HepG2 (cell line): ENCODE data around the gene TELO2. TPM values are rescaled to one million over a fixed set of nuclear protein-coding genes. Genes with fewer than 3 reads are reported as not detected.

Experiments
- JARID2 ChIP-seq: sonication (generic); formaldehyde crosslinking; IDR thresholded peaks from 2 replicates; pipeline ENCODE4 v1.8.1; 2023; ENCODE audit warnings: missing genetic modification reagents, inconsistent platforms; ENCODE audit not compliant: insufficient replicate concordance
- MAZ ChIP-seq, 2 experiments: sonication (generic) in 1 of 2; formaldehyde crosslinking in 1 of 2; IDR thresholded peaks; 2 replicates each; pipeline versions ENCODE4 v1.5.0 to v1.6.1; 2012 to 2020; ENCODE audit warnings: low read depth in 2 of 2, mild to moderate bottlenecking in 2 of 2, borderline replicate concordance in 1 of 2, improper control_type of control experiment in 1 of 2, low read length in 1 of 2, missing genetic modification reagents in 1 of 2, moderate library complexity in 1 of 2
- NRL ChIP-seq: sonication (generic); formaldehyde crosslinking; IDR thresholded peaks from 2 replicates; pipeline ENCODE4 v1.5.0; 2020; ENCODE audit warnings: missing genetic modification reagents, mild to moderate bottlenecking, moderate library complexity, borderline replicate concordance
- RBFOX2 ChIP-seq: fragments of 200-400 bp; formaldehyde crosslinking; IDR thresholded peaks from 2 replicates; pipeline ENCODE4 v1.6.1; 2017; ENCODE audit warnings: low read depth, mild to moderate bottlenecking, low read length
- RFX3 ChIP-seq: IDR thresholded peaks from 2 replicates; pipeline ENCODE4 v1.6.1; 2016; ENCODE audit warnings: missing biosample characterization, missing genetic modification reagents
- RFX5 ChIP-seq: IDR thresholded peaks from 2 replicates; pipeline ENCODE4 v1.6.1; 2011; ENCODE audit warnings: low read depth, low read length, improper control_type of control experiment
- ZNF136 ChIP-seq: sonication (generic); formaldehyde crosslinking; IDR thresholded peaks from 2 replicates; pipeline ENCODE4 v1.8.1; 2022; ENCODE audit warnings: low read depth, mild to moderate bottlenecking, moderate library complexity, missing genetic modification reagents
- ZNF224 ChIP-seq: sonication (generic); formaldehyde crosslinking; IDR thresholded peaks from 2 replicates; pipeline ENCODE4 v1.5.0; 2020; ENCODE audit warnings: mild to moderate bottlenecking, missing genetic modification reagents
- ZNF382 ChIP-seq: sonication (generic); formaldehyde crosslinking; IDR thresholded peaks from 2 replicates; pipeline ENCODE4 v1.5.0; 2020; ENCODE audit warnings: missing genetic modification reagents, mild to moderate bottlenecking, borderline replicate concordance
- ZNF816 ChIP-seq: sonication (generic); formaldehyde crosslinking; IDR thresholded peaks from 2 replicates; pipeline ENCODE4 v1.8.0; 2022; ENCODE audit warnings: missing genetic modification reagents, mild to moderate bottlenecking, borderline replicate concordance
- ZSCAN29 ChIP-seq: sonication (generic); formaldehyde crosslinking; conservative IDR thresholded peaks from 2 replicates; pipeline ENCODE4 v1.4.0; 2020; ENCODE audit warnings: mild to moderate bottlenecking, missing genetic modification reagents
- polyA plus RNA-seq, 8 experiments: library from polyadenylated mRNA; depleted of rRNA in 3 of 8; stranded (reverse) in 7 of 8; unstranded in 1 of 8; fragments of >200 nt; fragmentation: Illumina TruSeq in 4 of 8; extraction: Trizol in 4 of 8; gene quantifications; 2 replicates each; pipeline versions ENCODE4 v1.2.1 to v1.2.3, GENCODE V29; 2011 to 2016; ENCODE audit warnings: low read depth in 4 of 8, missing spikeins in 1 of 8, mixed read lengths in 1 of 8; ENCODE audit not compliant: insufficient read depth in 1 of 8
- total RNA-seq, 5 experiments: library from RNA; depleted of rRNA; stranded (reverse); fragments of >200 nt; fragmentation: Illumina TruSeq; extraction: Trizol; gene quantifications; 2 replicates each; pipeline ENCODE4 v1.2.3, GENCODE V29; 2016; ENCODE audit warnings: low read depth in 1 of 5
- TF ChIP-seq, protein P1 (sequence below), 2 experiments: fragments of 450-650 bp in 1 of 2; sonication (generic) in 1 of 2; formaldehyde crosslinking in 1 of 2; IDR thresholded peaks; 2 replicates each; pipeline versions ENCODE4 v1.6.1 to v1.8.0; 2016 to 2022; ENCODE audit warnings: antibody characterized with exemption in 1 of 2, mild to moderate bottlenecking in 1 of 2, missing genetic modification reagents in 1 of 2
- TF ChIP-seq, protein P2 (sequence below): sonication (generic); formaldehyde crosslinking; IDR thresholded peaks from 2 replicates; pipeline ENCODE4 v1.5.0; 2020; ENCODE audit warnings: missing genetic modification reagents, mild to moderate bottlenecking, borderline replicate concordance

Gene TELO2
- total and polyA plus RNA-seq, 2 of the 13 experiments (the other 11 are each of a cell fraction or from before 2014, with no cell fraction given), result 10.1 to 17.9 TPM

DNA sequence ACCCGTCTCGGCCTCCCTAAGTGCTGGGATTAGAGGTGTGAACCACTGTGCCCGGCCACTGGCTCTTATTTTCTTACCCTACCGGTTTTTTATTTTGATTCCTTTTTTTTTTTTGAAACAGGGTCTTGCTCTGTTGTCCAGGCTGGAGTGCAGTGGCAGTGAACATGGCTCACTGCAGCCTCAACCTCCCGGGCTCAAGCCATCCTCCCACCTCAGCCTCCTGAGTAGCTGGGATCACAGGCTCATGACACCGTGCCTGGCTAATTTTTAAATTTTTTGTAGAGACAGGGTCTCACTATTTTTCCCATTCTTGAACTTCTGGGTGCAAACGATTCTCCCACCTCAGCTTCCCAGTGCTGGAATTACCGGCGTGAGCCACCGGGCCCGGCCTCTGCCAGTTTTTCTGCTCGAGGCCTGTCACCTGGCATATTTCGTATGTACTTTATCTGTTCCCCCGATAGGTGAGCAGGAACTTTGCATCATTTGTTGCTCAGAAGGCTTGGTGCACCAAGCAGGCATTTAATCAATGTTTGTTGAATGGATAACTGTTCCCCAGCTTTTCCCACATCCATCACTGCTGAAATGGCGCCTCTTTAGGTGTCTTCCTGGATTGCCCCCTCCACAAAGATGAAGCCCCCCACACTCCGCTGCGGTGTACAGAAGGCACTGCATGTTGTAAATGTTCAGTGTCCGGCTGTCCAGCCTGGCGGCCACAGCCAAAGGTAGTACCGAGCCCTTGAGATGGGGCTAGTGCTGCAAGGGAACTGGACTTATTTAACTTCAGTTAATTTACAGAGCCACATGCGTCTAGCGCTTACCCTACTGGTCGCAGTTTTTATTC lies 858 bp upstream of the TELO2 start (continued):
- TF ChIP-seq, protein P1, sequence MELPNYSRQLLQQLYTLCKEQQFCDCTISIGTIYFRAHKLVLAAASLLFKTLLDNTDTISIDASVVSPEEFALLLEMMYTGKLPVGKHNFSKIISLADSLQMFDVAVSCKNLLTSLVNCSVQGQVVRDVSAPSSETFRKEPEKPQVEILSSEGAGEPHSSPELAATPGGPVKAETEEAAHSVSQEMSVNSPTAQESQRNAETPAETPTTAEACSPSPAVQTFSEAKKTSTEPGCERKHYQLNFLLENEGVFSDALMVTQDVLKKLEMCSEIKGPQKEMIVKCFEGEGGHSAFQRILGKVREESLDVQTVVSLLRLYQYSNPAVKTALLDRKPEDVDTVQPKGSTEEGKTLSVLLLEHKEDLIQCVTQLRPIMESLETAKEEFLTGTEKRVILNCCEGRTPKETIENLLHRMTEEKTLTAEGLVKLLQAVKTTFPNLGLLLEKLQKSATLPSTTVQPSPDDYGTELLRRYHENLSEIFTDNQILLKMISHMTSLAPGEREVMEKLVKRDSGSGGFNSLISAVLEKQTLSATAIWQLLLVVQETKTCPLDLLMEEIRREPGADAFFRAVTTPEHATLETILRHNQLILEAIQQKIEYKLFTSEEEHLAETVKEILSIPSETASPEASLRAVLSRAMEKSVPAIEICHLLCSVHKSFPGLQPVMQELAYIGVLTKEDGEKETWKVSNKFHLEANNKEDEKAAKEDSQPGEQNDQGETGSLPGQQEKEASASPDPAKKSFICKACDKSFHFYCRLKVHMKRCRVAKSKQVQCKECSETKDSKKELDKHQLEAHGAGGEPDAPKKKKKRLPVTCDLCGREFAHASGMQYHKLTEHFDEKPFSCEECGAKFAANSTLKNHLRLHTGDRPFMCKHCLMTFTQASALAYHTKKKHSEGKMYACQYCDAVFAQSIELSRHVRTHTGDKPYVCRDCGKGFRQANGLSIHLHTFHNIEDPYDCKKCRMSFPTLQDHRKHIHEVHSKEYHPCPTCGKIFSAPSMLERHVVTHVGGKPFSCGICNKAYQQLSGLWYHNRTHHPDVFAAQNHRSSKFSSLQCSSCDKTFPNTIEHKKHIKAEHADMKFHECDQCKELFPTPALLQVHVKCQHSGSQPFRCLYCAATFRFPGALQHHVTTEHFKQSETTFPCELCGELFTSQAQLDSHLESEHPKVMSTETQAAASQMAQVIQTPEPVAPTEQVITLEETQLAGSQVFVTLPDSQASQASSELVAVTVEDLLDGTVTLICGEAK (IDR thresholded peaks at IDR 0.05), result no peak
- TF ChIP-seq, protein P1 (CRISPR knock-in tag; IDR thresholded peaks at IDR 0.05), result 0 out of 2 replicates have a peak, but pooled peaks have one; percentile 11
- no peak for TF ChIP-seq RFX3 (CRISPR knock-in tag)
- TF ChIP-seq ZNF382, result no peak
- TF ChIP-seq ZNF224 (CRISPR knock-in tag), result 0 out of 2 replicates have a peak, but pooled peaks have one; percentile 37
- no peak for TF ChIP-seq MAZ (IDR thresholded peaks at IDR 0.05; ENCODE audit: borderline replicate concordance, low read depth, low read length)
- peak; percentile 18; the same call in 1 of the 2 replicates for TF ChIP-seq MAZ (CRISPR knock-in tag; IDR thresholded peaks at IDR 0.05; ENCODE audit: low read depth)
- TF ChIP-seq NRL (CRISPR knock-in tag), result 0 out of 2 replicates have a peak, but pooled peaks have one; percentile 49
- TF ChIP-seq, protein P2, sequence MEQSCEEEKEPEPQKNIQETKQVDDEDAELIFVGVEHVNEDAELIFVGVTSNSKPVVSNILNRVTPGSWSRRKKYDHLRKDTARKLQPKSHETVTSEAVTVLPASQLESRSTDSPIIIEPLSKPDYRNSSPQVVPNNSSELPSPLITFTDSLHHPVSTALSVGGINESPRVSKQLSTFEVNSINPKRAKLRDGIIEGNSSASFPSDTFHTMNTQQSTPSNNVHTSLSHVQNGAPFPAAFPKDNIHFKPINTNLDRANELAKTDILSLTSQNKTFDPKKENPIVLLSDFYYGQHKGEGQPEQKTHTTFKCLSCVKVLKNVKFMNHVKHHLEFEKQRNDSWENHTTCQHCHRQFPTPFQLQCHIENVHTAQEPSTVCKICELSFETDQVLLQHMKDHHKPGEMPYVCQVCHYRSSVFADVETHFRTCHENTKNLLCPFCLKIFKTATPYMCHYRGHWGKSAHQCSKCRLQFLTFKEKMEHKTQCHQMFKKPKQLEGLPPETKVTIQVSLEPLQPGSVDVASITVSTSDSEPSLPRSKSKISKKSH (CRISPR knock-in tag), result 0 out of 2 replicates have a peak, but pooled peaks have one; percentile 17
- no peak for TF ChIP-seq ZNF816 (CRISPR knock-in tag)
- TF ChIP-seq RBFOX2, result no peak
- TF ChIP-seq ZSCAN29, result 0 out of 2 replicates have a peak, but pooled peaks have one; percentile 20
- 0 out of 2 replicates have a peak, but pooled peaks have one; percentile 71 for TF ChIP-seq RFX5
- TF ChIP-seq JARID2 (CRISPR knock-in tag), result peak; percentile 47
- 0 out of 2 replicates have a peak, but pooled peaks have one; percentile 10 for TF ChIP-seq ZNF136
